IPS DF 19.7 (cell line): ENCODE measurements around the gene OR10A3.

Source experiments
- DNase-seq: peaks from one replicate; pipeline ENCODE4 v3.0.0-alpha.2; 2013; ENCODE audit warnings: low read depth, low spot score

OR10A3 gene

DNA sequence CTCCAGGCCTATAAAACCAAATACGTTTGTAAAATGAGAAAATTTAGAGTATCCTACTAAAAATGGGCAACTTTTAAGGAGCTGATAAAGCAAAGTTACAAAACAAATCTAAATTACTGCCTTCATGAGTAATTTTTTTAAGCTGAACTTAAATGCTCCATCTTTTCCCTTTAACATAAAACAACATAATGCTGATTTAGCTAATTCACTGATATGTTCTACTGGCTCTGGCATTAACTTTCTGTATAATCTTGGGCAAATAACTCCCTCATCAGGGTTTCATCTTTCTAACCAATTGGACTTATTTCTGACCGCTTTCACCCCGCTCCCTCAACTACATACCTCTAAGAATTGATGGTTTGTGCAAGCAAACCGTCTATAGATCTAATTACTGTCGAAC is 362 bp downstream of the OR10A3 start:
- DNase-seq: no peak

GRCh38 chr11:7936615-7937014 is 4.9 kb downstream of the OR10A3 start:
- no peak for DNase-seq

- DNase-seq: no peak
Measured at GRCh38 chr11:7931168-7931567, 10.3 kb downstream of the OR10A3 start, which contains the start of gene OR10A6. TSS of gene OR10A6 (minus strand) at chr11:7931268. CDS start at chr11:7928662, 2,606 bp downstream.

GRCh38 chr11:7927635-7928034 is 13.9 kb downstream of the OR10A3 start:
- DNase-seq: no peak

GRCh38 chr11:7924536-7924935 is 17.0 kb downstream of the OR10A3 start:
- DNase-seq: no peak

DNA sequence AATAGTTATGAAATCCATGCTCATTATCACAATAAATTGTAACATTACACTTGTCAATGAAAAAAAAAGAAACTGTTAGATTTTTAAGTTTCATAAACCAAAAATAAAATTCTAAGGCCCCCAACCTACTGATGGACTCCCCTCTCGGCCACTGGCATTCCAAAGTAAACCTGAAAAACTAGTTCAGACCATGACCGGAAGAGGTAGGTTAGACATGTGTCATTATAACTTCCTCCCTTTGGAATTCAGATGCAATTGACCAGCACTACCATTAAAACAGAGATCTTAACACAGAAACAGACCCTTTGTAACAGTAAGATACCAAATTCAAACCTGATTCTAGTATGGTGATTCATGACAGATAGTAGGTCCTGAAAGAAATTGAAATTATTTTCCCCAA is 23.4 kb downstream of the OR10A3 start:
- DNase-seq: no peak

- no peak for DNase-seq
Measured at GRCh38 chr11:7911011-7911410, 30.5 kb downstream of the OR10A3 start.

- DNase-seq: no peak
Measured at GRCh38 chr11:7910286-7910788, 31.2 kb downstream of the OR10A3 start.

DNA sequence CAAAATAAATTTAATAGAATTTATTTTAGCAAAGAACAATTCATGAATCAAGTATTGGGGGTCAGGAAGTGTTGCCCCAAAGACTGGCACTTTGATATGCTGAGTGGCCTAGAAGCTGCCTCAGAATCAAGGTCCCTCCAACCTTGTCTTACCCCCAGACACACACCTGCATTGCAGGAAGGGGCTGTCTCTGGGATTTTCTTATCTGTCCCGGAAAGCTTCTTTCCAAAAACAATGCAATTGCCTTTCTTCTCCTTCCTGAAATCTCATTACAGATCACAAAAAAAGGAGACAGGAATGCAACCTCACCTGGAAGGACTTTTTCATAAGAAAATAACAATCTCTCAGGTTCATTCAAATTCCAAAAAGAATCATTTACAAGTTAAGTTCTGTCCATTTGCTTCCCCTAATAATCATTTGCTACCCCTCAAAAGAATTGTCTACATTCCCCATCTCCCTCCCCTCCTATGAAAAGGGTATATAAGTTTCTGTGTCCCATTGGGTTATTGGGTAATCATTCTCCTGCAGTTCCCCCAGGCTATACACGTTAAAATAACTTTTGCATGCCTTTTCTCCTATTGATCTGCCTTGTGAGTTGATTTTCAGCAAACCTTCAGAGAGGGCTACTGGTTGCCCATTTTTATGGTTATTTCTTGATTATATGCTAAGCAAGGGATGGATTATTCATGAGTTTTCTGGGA is 31.8 kb downstream of the OR10A3 start:
- DNase-seq: no peak

GRCh38 chr11:7907121-7907520 is 34.4 kb downstream of the OR10A3 start:
- DNase-seq: no peak

GRCh38 chr11:7906481-7906880 is 35.0 kb downstream of the OR10A3 start:
- DNase-seq: no peak

GRCh38 chr11:7905961-7906429 is 35.5 kb downstream of the OR10A3 start:
- DNase-seq: no peak

- no peak for DNase-seq
Measured at GRCh38 chr11:7905549-7905948, 36.0 kb downstream of the OR10A3 start.

DNA sequence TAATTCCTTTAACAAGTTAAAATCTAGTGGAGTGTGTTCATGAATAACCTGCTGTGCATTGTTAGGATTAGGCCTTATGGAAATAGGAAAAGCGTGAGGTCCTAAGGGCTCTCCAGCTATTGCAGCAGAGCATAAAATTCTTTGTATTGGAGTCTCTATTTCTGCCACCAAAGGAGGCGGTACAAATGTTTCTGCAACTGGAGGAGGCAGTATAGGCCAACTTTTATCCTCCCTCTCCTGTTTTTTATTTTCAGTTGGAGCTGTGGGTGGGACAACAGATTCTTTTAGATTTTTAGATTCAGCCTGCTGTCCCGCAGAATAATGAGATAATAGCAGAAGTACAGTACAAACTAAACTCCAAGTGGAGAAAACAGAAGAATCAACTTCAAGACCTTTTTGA is 36.6 kb downstream of the OR10A3 start:
- no peak for DNase-seq

GRCh38 chr11:7903940-7904339 is 37.6 kb downstream of the OR10A3 start:
- DNase-seq: no peak

DNA sequence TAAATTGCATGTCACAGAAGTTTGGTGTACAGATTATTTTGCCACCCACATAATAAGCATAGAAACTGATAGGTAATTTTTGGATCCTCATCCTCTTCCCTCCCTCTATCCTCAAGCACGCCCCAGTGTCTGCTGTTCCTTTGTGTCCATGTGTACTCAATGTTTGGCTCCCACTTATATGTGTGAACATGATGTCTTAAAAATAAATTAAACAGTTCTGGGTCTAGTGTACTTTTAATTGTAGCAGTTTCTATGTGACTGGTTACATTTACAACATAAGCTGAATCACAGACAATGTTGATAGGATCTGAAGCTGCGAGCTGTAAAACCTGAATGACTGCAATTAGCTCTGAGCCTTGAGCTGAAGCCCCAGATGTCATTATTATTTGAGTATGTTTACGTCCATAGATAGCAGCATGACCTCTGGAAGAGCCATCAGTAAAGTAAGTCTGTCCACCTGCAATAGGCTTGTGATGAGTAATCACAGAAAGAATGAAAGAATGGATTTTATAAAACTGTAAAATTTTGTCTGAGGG is 40.1 kb downstream of the OR10A3 start:
- no peak for DNase-seq

- no peak for DNase-seq
Measured at GRCh38 chr11:7900686-7901085, 40.8 kb downstream of the OR10A3 start.

- DNase-seq: no peak
Measured at GRCh38 chr11:7899418-7899817, 42.1 kb downstream of the OR10A3 start.

GRCh38 chr11:7898666-7899283 is 42.7 kb downstream of the OR10A3 start:
- DNase-seq: no peak

- no peak for DNase-seq
Measured at GRCh38 chr11:7896009-7896785, 45.3 kb downstream of the OR10A3 start.

GRCh38 chr11:7894251-7894650 is 47.3 kb downstream of the OR10A3 start:
- no peak for DNase-seq

DNA sequence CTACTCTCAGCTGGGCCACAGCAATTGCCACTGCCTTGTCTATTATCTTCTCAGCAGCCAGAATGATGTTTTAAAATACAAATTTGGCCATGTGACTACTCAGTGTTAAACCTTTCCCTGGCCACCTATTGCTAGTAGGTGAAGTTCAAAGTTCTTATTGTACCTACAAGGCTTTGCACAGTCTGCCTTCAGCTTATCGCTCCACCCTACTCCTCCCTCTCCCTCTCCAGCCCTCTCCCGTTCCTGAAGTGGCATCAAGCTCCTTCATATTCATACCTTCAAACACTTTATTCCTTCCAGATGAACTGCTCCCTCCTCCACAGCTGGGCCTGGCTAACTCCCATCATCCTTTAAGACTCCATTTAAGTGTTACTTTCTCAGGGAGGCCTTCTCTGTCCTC is 47.7 kb downstream of the OR10A3 start:
- no peak for DNase-seq
